ENCODE results near the gene CHD9NB.
A peak's percentile ranks its signal among the peaks of the same experiment; 100 is the strongest.
"Not testable (repeated sequence)": the region's sequence is repeated elsewhere in the genome, so short reads cannot be mapped to it uniquely, and the experiment has no call there.

CHD9NB gene

GRCh38 chr16:53056392-53056881, 3.7 kb upstream of the CHD9NB start:
- no peak for DNase-seq (ENCODE audit: low spot score)

- DNase-seq (ENCODE audit: low spot score), result peak; percentile 52
Observed at GRCh38 chr16:53055541-53056391, 3.1 kb upstream of the CHD9NB start.

- peak; percentile 89 for DNase-seq (ENCODE audit: low spot score)
Observed at GRCh38 chr16:53054670-53055485, 2.2 kb upstream of the CHD9NB start, which contains the start of gene CHD9. TSS of gene CHD9 (plus strand) at chr16:53054991. CDS start at chr16:53156090, 101,099 bp downstream.

- DNase-seq (ENCODE audit: low spot score), result peak; percentile 52
Observed at GRCh38 chr16:53053967-53054669, 1.4 kb upstream of the CHD9NB start.

- not testable (repeated sequence) for DNase-seq (ENCODE audit: low spot score)
Observed at GRCh38 chr16:53051255-53051654, 1.4 kb downstream of the CHD9NB start.

GRCh38 chr16:53048139-53048915, 4.4 kb downstream of the CHD9NB start:
- no peak for DNase-seq (ENCODE audit: low spot score)

- not testable (repeated sequence) for DNase-seq (ENCODE audit: low spot score)
Observed at GRCh38 chr16:53047515-53047914, 5.2 kb downstream of the CHD9NB start.

- DNase-seq (ENCODE audit: low spot score), result no peak
Observed at GRCh38 chr16:53045341-53046220, 7.1 kb downstream of the CHD9NB start.

GRCh38 chr16:53043986-53044601, 8.6 kb downstream of the CHD9NB start:
- no peak for DNase-seq (ENCODE audit: low spot score)

GRCh38 chr16:53043428-53043831, 9.3 kb downstream of the CHD9NB start:
- DNase-seq (ENCODE audit: low spot score), result no peak

- no peak for DNase-seq (ENCODE audit: low spot score)
Observed at GRCh38 chr16:53042235-53042701, 10.4 kb downstream of the CHD9NB start.

GRCh38 chr16:53041320-53042051, 11.2 kb downstream of the CHD9NB start:
- DNase-seq (ENCODE audit: low spot score), result no peak

- no peak for DNase-seq (ENCODE audit: low spot score)
Observed at GRCh38 chr16:53040788-53041187, 11.9 kb downstream of the CHD9NB start.

GRCh38 chr16:53036711-53037110, 16.0 kb downstream of the CHD9NB start:
- DNase-seq (ENCODE audit: low spot score), result not testable (repeated sequence)

GRCh38 chr16:53036066-53036465, 16.6 kb downstream of the CHD9NB start:
- no peak for DNase-seq (ENCODE audit: low spot score)

GRCh38 chr16:53035176-53035942, 17.3 kb downstream of the CHD9NB start:
- no peak for DNase-seq (ENCODE audit: low spot score)

- no peak for DNase-seq (ENCODE audit: low spot score)
Observed at GRCh38 chr16:53034306-53034705, 18.4 kb downstream of the CHD9NB start.

GRCh38 chr16:53031323-53031942, 21.3 kb downstream of the CHD9NB start:
- DNase-seq (ENCODE audit: low spot score), result no peak

Measured in NAMALWA (cell line).